Esophagus muscularis mucosa (tissue), 4 donors: Measurements from ENCODE around the gene WBP1L. TPM values are rescaled to one million over a fixed set of nuclear protein-coding genes. Genes with fewer than 3 reads are reported as not detected.
"Not testable (repeated sequence)": the region's sequence is repeated elsewhere in the genome, so short reads cannot be mapped to it uniquely, and the experiment has no call there.

ENCODE experiments used
- DNase-seq: peaks from one replicate; pipeline ENCODE4 v3.0.0-alpha.2; 2017; ENCODE audit errors: extremely low spot score
- H3K27ac ChIP-seq, 4 donors: fragments of 200-600 bp; sonication (generic); replicated peaks in 1 of 4; 1 replicate in 3 of 4; 2 replicates in 1 of 4; pipeline ENCODE4 v1.5.1; 2016 to 2019; ENCODE audit warnings: mild to moderate bottlenecking in 1 of 4
- H3K27me3 ChIP-seq, 4 donors: fragments of 200-600 bp; sonication (generic); one replicate each; pipeline versions ENCODE4 v1.5.1 to v1.6.0; 2016 to 2019
- H3K36me3 ChIP-seq, 4 donors: fragments of 200-600 bp; sonication (generic); one replicate each; pipeline ENCODE4 v1.5.1; 2016 to 2019
- H3K4me1 ChIP-seq, 4 donors: fragments of 200-600 bp; sonication (generic); one replicate each; pipeline ENCODE4 v1.5.1; 2016 to 2019
- H3K4me3 ChIP-seq, 4 donors: fragments of 200-600 bp; sonication (generic); 1 replicate in 2 of 4; 2 replicates in 2 of 4; pipeline ENCODE4 v1.5.1; 2016 to 2019; ENCODE audit warnings: mild to moderate bottlenecking in 4 of 4, moderate library complexity in 1 of 4
- H3K9me3 ChIP-seq, 4 donors: fragments of 200-600 bp; sonication (generic); 1 replicate in 3 of 4; 2 replicates in 1 of 4; pipeline ENCODE4 v1.5.1; 2016 to 2019
- EP300 ChIP-seq: sonication (generic); formaldehyde crosslinking; IDR thresholded peaks from one replicate; pipeline ENCODE4 v1.6.1; 2017; ENCODE audit warnings: antibody characterized with exemption
- POLR2A ChIP-seq: fragments of 450-650 bp; IDR thresholded peaks from one replicate; pipeline ENCODE4 v1.6.1; 2017; ENCODE audit warnings: antibody characterized with exemption, moderate library complexity, mild to moderate bottlenecking, low read depth
- POLR2AphosphoS5 ChIP-seq, 2 donors: sonication (generic); formaldehyde crosslinking; IDR thresholded peaks; one replicate each; pipeline ENCODE4 v1.6.1; 2017; ENCODE audit warnings: antibody characterized with exemption in 2 of 2
- WGBS: methylation state at CpG from one replicate; pipeline ENCODE4 v1.1.5; 2018; 5-methylcytosine and 5-hydroxymethylcytosine counted together
- intact Hi-C: fragments of 100-400 bp; cut with DNase I; formaldehyde crosslinking; loops from one replicate; pipeline ENCODE4 v1.15.1; 2023
- total RNA-seq, 4 donors: library from RNA; depleted of rRNA; stranded (reverse); fragments of >200 nt; gene quantifications; one replicate each; pipeline versions ENCODE4 v1.1.0 to v1.2.1, GENCODE V29; 2016
- TF ChIP-seq, protein P1 (sequence below), 3 experiments: fragments of 200-600 bp in 2 of 3; fragments of 450-650 bp in 1 of 3; sonication (generic) in 2 of 3; IDR thresholded peaks; one replicate each; pipeline ENCODE4 v1.5.1; 2017 to 2019; ENCODE audit warnings: antibody characterized with exemption in 3 of 3, mild to moderate bottlenecking in 2 of 3, moderate library complexity in 1 of 3

The WBP1L gene
- total RNA-seq, 4 donors from 2014 or later, result 88.5 to 147 (median 112) TPM

DNA sequence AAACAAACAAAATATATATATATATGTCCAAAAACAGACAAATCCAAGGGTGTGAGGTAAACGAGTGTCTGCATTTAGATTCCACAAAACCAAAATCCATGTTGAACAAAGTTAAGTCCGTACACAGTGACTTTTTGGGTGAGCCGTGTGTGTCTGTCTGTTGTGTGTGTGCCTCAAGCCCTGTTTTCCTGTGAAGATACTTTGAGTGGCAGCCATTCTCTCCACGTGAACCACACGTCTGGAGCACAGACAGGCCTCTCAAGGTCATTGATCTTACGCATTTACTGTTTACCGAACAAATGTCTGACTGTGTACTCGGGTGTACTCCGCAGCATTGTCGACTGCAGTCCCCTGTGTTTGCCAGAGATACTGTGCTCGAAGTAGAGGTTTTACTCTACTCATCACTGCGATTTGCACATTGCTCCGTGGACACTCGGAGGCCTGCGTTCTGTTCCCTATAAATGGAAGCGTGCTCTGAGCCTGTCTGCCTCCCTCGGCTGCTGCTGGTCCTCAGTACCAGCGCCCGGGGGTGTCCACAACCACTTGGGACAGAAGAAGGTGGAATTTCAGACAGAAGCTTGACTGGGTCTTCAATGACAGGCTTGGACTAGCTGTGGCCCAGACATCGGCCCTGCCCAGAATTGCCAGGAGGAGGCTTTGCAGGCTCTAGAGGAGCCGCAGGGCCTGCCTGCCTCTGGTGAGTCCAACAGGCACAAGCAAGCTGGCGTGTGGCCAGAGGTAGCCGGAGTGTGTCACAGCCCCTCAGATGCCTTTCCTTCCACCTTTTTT, 71.3 kb downstream of the WBP1L start:
- WGBS, result 73% methylated on average over 23 of the region's 23 CpGs
- no peaks in the 10 kb centered on the region for H3K27me3 ChIP-seq
- no peak for TF ChIP-seq EP300
- no peak for TF ChIP-seq POLR2AphosphoS5 (IDR thresholded peaks at IDR 0.05)
- TF ChIP-seq, protein P1, sequence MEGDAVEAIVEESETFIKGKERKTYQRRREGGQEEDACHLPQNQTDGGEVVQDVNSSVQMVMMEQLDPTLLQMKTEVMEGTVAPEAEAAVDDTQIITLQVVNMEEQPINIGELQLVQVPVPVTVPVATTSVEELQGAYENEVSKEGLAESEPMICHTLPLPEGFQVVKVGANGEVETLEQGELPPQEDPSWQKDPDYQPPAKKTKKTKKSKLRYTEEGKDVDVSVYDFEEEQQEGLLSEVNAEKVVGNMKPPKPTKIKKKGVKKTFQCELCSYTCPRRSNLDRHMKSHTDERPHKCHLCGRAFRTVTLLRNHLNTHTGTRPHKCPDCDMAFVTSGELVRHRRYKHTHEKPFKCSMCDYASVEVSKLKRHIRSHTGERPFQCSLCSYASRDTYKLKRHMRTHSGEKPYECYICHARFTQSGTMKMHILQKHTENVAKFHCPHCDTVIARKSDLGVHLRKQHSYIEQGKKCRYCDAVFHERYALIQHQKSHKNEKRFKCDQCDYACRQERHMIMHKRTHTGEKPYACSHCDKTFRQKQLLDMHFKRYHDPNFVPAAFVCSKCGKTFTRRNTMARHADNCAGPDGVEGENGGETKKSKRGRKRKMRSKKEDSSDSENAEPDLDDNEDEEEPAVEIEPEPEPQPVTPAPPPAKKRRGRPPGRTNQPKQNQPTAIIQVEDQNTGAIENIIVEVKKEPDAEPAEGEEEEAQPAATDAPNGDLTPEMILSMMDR (IDR thresholded peaks at IDR 0.05), result no peak
- TF ChIP-seq POLR2A, result no peak
- DNase-seq, result no peak
- H3K4me3 ChIP-seq, result no peak overlapping the region
- H3K27ac ChIP-seq, result peak overlapping the region; percentile 83 to 94 (median 89)
- H3K9me3 ChIP-seq, result no peaks in the 10 kb centered on the region
- intact Hi-C loops, result loop anchor here (5.0 kb wide), 1 partner anchor 73 kb away; the partner anchor contains the start of gene WBP1L
- peaks cover 31 to 52% (median 48%) of the 10 kb centered on the region in 4 donors for H3K36me3 ChIP-seq
- H3K4me1 ChIP-seq, result peaks cover 41 to 64% (median 43%) of the 10 kb centered on the region in 4 donors

DNA sequence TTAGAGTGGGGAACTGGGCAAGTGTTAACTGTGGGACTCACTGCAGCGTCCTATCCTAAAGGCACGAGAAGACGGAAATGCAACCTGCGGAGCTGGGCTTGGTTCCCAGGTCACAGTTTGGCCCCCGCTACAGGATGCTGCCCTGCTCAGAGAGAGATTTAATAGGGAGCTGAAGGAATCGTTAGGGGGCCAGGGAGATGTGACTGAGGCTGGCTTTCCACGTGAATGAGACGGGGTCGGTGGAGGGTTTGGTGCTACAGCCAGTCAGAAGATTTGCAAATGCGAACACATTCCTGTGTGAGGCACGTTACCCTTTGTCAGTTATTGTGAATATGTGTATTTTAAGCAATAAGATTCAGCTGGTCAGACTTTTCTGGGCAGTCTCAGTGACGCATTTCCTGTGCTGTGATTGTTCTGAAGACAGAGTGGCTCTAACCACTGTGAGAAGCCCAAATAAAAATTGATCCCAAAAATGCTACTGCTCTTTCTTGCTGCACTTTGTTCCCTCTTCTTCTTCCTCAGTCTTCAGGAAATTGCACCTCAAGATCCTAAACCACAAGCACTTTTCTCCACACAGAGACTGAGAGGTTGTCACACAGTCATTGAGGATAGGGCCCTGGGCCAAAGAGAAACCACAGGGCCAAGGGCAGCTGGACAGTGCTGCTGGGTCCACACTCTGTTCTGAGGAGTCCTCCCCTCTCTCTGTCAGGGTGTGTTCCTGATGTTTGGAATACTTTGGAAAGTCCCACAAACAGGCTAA, 72.2 kb downstream of the WBP1L start:
- Histone ChIP-seq H3K4me3 (peak overlapping the region in 1 of 4 donors; percentile 19), H3K4me1 (peaks cover 41 to 63% (median 43%) of the 10 kb centered on the region in 4 donors), H3K9me3 (no peaks in the 10 kb centered on the region), H3K27me3 (no peaks in the 10 kb centered on the region), H3K27ac (peak overlapping the region; percentile 83 to 94 (median 89)), H3K36me3 (peaks cover 31 to 42% (median 41%) of the 10 kb centered on the region in 4 donors)
- intact Hi-C loops, result loop anchor here (5.0 kb wide), 1 partner anchor 74 kb away; the partner anchor contains the start of gene WBP1L
- WGBS, result 23% methylated on average over 12 of the region's 12 CpGs
- TF ChIP-seq POLR2A (no peak), EP300 (peak; percentile 18), POLR2AphosphoS5 (IDR thresholded peaks at IDR 0.05) (peak; percentile 70 to 84)
- TF ChIP-seq, protein P1 (IDR thresholded peaks at IDR 0.05), result no peak
- peak; percentile 93 for DNase-seq

DNA sequence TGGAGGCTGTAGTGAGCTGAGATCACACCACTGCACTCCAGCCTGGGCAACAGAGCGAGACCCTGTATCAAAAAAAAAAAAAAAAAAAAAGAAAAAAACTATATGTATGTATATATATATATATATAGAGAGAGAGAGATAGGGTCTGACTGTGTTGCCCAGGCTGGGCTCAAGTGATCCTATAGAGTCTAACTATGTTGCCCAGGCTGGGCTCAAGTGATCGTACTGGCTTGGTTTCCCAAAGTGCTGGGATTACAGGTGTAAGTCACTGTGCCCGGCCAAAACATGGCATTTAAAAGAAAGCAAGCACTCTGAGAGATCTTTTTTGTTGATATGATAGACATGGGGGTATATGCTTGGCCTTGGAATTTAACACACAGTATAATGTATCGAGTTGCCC, 73.4 kb downstream of the WBP1L start:
- 97% methylated on average over 4 of the region's 4 CpGs for WGBS
- peaks cover 41 to 55% (median 43%) of the 10 kb centered on the region in 4 donors for H3K4me1 ChIP-seq

DNA sequence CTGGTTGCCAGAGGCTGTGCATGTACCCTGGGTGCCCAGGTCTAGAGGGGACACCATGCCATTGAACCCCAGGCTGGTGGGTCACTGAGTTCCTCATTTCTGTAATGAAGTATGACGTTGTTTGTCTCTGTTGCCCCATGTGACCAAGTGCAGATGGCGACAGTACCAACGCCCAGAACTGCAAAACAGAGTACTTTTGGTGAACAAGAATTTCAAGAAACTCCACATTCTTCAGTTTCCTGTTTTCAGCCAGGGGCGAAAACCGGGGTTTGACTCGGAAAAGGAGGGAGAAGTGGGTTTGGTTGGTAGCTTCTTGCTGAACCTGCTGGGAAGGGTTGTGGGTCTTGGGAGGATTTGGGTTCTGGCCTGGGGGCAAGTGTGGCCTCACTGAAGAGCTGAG, 75.3 kb downstream of the WBP1L start:
- no peak for DNase-seq
- intact Hi-C loops, result loop anchor here (5.0 kb wide), 1 partner anchor 77 kb away; the partner anchor contains the start of gene WBP1L
- Histone ChIP-seq H3K36me3 (peaks cover 2 to 18% (median 10%) of the 10 kb centered on the region in 4 donors), H3K9me3 (no peaks in the 10 kb centered on the region), H3K27ac (peak overlapping the region; percentile 83 to 94 (median 89)), H3K4me3 (no peak overlapping the region), H3K27me3 (no peaks in the 10 kb centered on the region), H3K4me1 (peaks cover 33 to 39% (median 35%) of the 10 kb centered on the region in 4 donors)
- WGBS, result 68% methylated on average over 4 of the region's 6 CpGs
- no peak for TF ChIP-seq EP300
- no peak for TF ChIP-seq POLR2A
- peak in 1 of 2 donors; percentile 26 for TF ChIP-seq POLR2AphosphoS5 (IDR thresholded peaks at IDR 0.05)
- TF ChIP-seq, protein P1 (IDR thresholded peaks at IDR 0.05), result no peak

More for the DNA sequence above, 73.4 kb downstream of the WBP1L start:
- DNase-seq, result no peak
- Histone ChIP-seq H3K27ac (peak overlapping the region; percentile 83 to 94 (median 89)), H3K9me3 (no peaks in the 10 kb centered on the region), H3K27me3 (no peaks in the 10 kb centered on the region), H3K36me3 (peaks cover 21 to 37% (median 29%) of the 10 kb centered on the region in 4 donors), H3K4me3 (no peak overlapping the region)
- TF ChIP-seq, protein P1 (IDR thresholded peaks at IDR 0.05), result no peak
- TF ChIP-seq POLR2AphosphoS5 (IDR thresholded peaks at IDR 0.05), result no peak
- no peak for TF ChIP-seq POLR2A
- TF ChIP-seq EP300, result no peak
- intact Hi-C loops, result loop anchor here (5.0 kb wide), 1 partner anchor 75 kb away; the partner anchor contains the start of gene WBP1L

DNA sequence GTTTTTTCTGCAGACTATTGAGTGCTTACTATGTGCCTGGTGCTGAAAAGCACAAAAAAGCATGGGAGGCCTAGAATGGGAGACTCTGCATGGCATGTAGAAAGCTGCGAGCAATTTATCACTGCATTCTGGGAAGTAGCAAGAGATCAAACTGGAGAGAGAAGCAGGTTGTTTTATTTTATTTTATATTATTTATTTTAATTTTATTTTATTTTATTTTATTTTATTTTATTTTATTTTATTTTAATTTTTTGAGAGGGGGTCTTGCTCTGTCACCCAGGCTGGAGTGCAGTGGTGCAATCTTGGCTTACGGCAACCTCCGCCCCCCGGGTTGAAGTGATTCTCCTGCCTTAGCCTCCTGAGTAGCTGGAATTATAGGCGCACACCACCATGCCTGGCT, 76.3 kb downstream of the WBP1L start:
- H3K36me3 ChIP-seq, H3K27me3 ChIP-seq, DNase-seq, H3K9me3 ChIP-seq, H3K4me3 ChIP-seq, intact Hi-C loops: not testable (repeated sequence)
- 95% methylated on average over 5 of the region's 5 CpGs for WGBS
- H3K4me1 ChIP-seq, result peaks cover 23 to 29% (median 25%) of the 10 kb centered on the region in 4 donors
- H3K27ac ChIP-seq, result peak overlapping the region in 2 of 4 donors; percentile 87 to 94
